Psoas muscle (tissue), 8 donors: Measurements from ENCODE around the gene MRAS. TPM values are rescaled to one million over a fixed set of nuclear protein-coding genes. Genes with fewer than 3 reads are reported as not detected.
"Not testable (repeated sequence)": the region's sequence is repeated elsewhere in the genome, so short reads cannot be mapped to it uniquely, and the experiment has no call there.

Experiments used
- ATAC-seq, 4 donors: fragments of 200-7000 bp; cut with Tn5 transposase; one replicate each; pipeline ENCODE4 v1.9.1; 2020; ENCODE audit warnings: moderate library complexity in 3 of 4, mild to moderate bottlenecking in 2 of 4
- DNase-seq, 2 donors: peaks; one replicate each; pipeline ENCODE4 v3.0.0-alpha.2; 2020
- H3K27ac ChIP-seq: fragments of 200-600 bp; one replicate; pipeline ENCODE4 v1.8.0; 2022
- H3K27me3 ChIP-seq, 3 donors: fragments of 200-600 bp in 1 of 3; one replicate each; pipeline versions ENCODE4 v1.6.1 to v1.8.0; 2013 to 2022; ENCODE audit warnings: low read length in 2 of 3, mild to moderate bottlenecking in 2 of 3, moderate library complexity in 1 of 3; ENCODE audit not compliant: insufficient read depth in 3 of 3
- H3K36me3 ChIP-seq, 2 donors: fragments of 200-600 bp in 1 of 2; one replicate each; pipeline versions ENCODE4 v1.6.1 to v1.8.0; 2013 to 2022; ENCODE audit warnings: low read depth in 1 of 2, mild to moderate bottlenecking in 1 of 2, moderate library complexity in 1 of 2; ENCODE audit not compliant: insufficient read depth in 1 of 2
- H3K4me1 ChIP-seq: fragments of 200-600 bp; one replicate; pipeline ENCODE4 v1.8.0; 2022
- H3K4me3 ChIP-seq: fragments of 200-600 bp; one replicate; pipeline ENCODE4 v1.8.0; 2022; ENCODE audit warnings: mild to moderate bottlenecking
- H3K9me3 ChIP-seq: fragments of 200-600 bp; one replicate; pipeline ENCODE4 v1.8.0; 2022
- CTCF ChIP-seq: fragments of 200-600 bp; IDR thresholded peaks from one replicate; pipeline ENCODE4 v1.8.0; 2022; ENCODE audit warnings: antibody characterized with exemption
- WGBS, 3 donors: extraction: QIAGEN DNeasy Blood & Tissue Kit; methylation state at CpG; one replicate each; pipeline versions ENCODE4 v1.1.6 to v1.1.7; 2013; 5-methylcytosine and 5-hydroxymethylcytosine counted together
- intact Hi-C, 2 donors: fragments of 100-400 bp; cut with DNase I; formaldehyde crosslinking; loops; one replicate each; pipeline versions ENCODE4 v1.11.0 to v1.14.2; 2022
- polyA plus RNA-seq, 3 donors: library from polyadenylated mRNA; stranded (reverse); fragments of 200-250 nt; gene quantifications; one replicate each; pipeline ENCODE4 v1.2.3, GENCODE V29; 2013
- total RNA-seq, 4 donors: library from RNA; stranded (reverse); fragmentation: NEBNext Ultra II Directional in 2 of 4; extraction: Animal tissue kit (Norgen Biotek cat#: 25700) in 2 of 4; gene quantifications; one replicate each; pipeline versions ENCODE4 v1.2.1 to v1.2.4, GENCODE V29; 2021 to 2023
- donor health status: healthy with polysubstance abuse.
- donor health status: DM: no; HTN: no; CAD: no; lungs with moderate emphysema.
- donor health status: Bipolar disorder and iron deficiency.
- donor health status: healthy.
- donor health status: DM: yes; HTN: yes; CAD: no.
- donor health status: DM: no; HTN: no; CAD: no.
- donor health status: DM: no; HTN: no; CAD: no.
- donor health status: DM: yes; HTN: yes; CAD: no.

Gene MRAS
- total and polyA plus RNA-seq, 7 donors, result 43.8 to 166 (median 107) TPM

DNA sequence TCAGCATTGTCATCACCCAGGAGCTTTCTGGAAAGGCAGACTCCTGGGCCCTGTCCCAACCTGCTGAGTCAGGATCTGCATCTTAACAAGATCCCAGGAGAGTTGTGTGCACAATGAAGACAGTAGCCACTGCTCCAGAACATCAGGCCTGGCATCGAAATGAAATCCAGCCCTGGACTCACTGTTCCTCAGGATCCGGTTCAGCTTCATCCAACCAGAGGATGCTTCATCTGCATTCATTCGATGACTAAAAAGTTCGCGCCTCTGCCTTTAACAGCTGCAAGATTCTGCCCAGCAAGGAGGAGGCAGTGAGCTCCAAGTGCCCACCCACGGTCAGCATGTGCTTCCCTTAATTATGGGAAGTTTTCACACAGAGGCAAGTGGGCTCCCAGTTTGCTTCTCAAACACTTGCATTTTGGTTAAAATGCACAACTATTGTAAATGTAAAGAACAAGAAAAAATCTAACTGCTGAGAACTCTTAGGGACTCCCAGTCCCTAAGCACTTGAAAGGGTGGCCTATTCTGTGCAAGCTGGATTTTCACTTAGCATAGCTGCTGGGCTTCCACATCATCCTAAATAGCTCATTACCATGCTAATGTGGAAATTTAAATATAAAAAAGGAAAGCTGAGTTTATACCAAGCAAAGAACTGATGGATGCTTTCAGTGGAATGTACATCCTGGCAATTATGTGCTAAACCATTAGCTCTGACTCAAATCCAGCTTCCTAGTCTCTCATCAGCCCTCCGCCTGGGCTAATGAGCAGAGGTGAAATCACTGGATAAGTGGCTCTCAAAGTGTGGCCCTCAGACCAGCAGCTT lies 60.6 kb downstream of the MRAS start:
- DNase-seq (no peak), ATAC-seq (peak; percentile 20 to 71 (median 44))
- peaks cover 0 to 21% of the 10 kb centered on the region in 2 donors for H3K36me3 ChIP-seq
- H3K9me3 ChIP-seq, result no peaks in the 10 kb centered on the region
- intact Hi-C loops, result no loop called here
- H3K4me3 ChIP-seq, result no peak overlapping the region
- WGBS, 3 donors, result 30 to 36% (median 32%) methylated on average over 7 of the region's 7 CpGs
- H3K27me3 ChIP-seq, result no peaks in the 10 kb centered on the region
- no peak for TF ChIP-seq CTCF
- H3K27ac ChIP-seq, result no peak overlapping the region
- peaks cover 3% of the 10 kb centered on the region for H3K4me1 ChIP-seq

DNA sequence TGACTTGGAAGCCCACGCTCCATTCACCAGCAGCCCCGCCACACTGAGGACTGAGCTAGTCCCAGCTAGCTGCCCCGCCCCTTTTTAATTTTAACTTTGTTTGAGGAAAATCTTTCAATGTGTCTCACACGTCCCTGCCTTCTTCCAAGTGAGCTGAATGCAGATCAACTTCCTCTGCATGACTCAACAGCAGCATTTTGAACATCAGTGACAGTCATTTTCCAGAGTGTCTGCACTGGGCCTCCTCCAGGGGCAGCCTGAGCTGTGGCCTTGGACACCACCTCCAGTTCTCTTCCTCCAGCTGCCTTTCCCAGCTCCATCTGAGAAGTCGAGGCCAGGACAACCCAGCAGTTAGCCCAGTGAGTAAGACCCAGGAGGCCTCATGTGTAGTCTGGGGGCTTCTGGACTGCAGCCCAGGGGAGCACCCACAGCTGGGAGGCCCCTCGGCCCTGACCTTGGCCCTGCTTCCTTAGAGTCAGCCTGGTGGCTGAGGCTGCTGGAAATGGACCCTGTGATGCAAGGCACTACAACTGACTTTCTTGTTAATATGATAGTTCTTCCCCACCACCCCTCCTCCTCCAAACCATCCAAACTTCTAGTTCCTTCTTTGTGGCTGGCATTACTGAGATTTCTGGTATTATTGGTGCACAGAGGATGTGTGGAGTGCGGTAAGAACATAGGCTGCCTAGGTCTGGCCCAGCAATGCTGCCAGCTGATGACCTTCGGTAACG lies 64.6 kb downstream of the MRAS start:
- Histone ChIP-seq H3K27me3 (no peaks in the 10 kb centered on the region), H3K36me3 (no peaks in the 10 kb centered on the region), H3K9me3 (no peaks in the 10 kb centered on the region), H3K27ac (no peak overlapping the region), H3K4me3 (no peak overlapping the region), H3K4me1 (peaks cover 3% of the 10 kb centered on the region)
- intact Hi-C loops, result loop anchor here (10.0 kb wide), 2 partner anchors 228 to 502 kb away; partner anchors contain the start of gene ARMC8 (in 1 of the 2)
- 57 to 65% (median 60%) methylated on average over 9 of the region's 9 CpGs for WGBS, 3 donors
- TF ChIP-seq CTCF, result no peak
- ATAC-seq, result peak; percentile 18 to 29 (median 24)
- DNase-seq, result no peak

- not testable (repeated sequence) for DNase-seq, H3K27me3 ChIP-seq, H3K4me3 ChIP-seq, H3K9me3 ChIP-seq, H3K4me1 ChIP-seq, H3K27ac ChIP-seq, H3K36me3 ChIP-seq, ATAC-seq
- 87 to 94% (median 89%) methylated on average over 4 of the region's 4 CpGs for WGBS, 3 donors
- intact Hi-C loops, result loop anchor here (2.0 to 10.0 kb wide), 4 partner anchors 179 to 501 kb away; partner anchors contain the start of genes ARMC8 (in 1 of the 2) and CEP70 (in 1 of the 2)
These were observed 67.9 kb downstream of the MRAS start for GRCh38 chr3:138416236-138416635.

GRCh38 chr3:138417559-138417982 lies 69.2 kb downstream of the MRAS start:
- DNase-seq, result peak; percentile 72 to 89
- peaks cover 6% of the 10 kb centered on the region for H3K4me1 ChIP-seq
- H3K9me3 ChIP-seq, result no peaks in the 10 kb centered on the region
- no peak overlapping the region for H3K27ac ChIP-seq
- no peaks in the 10 kb centered on the region for H3K27me3 ChIP-seq
- ATAC-seq, result peak; percentile 89 to 95 (median 91)
- no peaks in the 10 kb centered on the region for H3K36me3 ChIP-seq
- no peak overlapping the region for H3K4me3 ChIP-seq
- TF ChIP-seq CTCF, result peak; percentile 88
- intact Hi-C loops, result loop anchor here (2.0 to 10.0 kb wide), 4 partner anchors 177 to 499 kb away; partner anchors contain the start of genes ARMC8 (in 1 of the 2) and CEP70 (in 1 of the 2)
- WGBS, 3 donors, result 16 to 18% (median 17%) methylated on average over 7 of the region's 7 CpGs
